H9 (cell line): ENCODE data around the gene CCDC89. TPM values are rescaled to one million over a fixed set of nuclear protein-coding genes. Genes with fewer than 3 reads are reported as not detected.
A peak's percentile ranks its signal among the peaks of the same experiment; 100 is the strongest.

ENCODE experiments used
- DNase-seq: peaks from one replicate; pipeline ENCODE4 v3.0.0-alpha.2; 2017
- H2AFZ ChIP-seq: one replicate; pipeline ENCODE4 v1.6.1; 2013; ENCODE audit warnings: mild to moderate bottlenecking, low read length, control low read depth, moderate library complexity
- H2AK5ac ChIP-seq: 2 replicates; pipeline ENCODE4 v1.6.1; 2013; ENCODE audit warnings: low read length, control low read depth, mixed read lengths; ENCODE audit not compliant: insufficient read length
- H2BK120ac ChIP-seq: one replicate; pipeline ENCODE4 v1.6.1; 2013; ENCODE audit warnings: low read depth, mild to moderate bottlenecking, low read length, control low read depth, inconsistent platforms; ENCODE audit not compliant: poor library complexity, severe bottlenecking
- H2BK12ac ChIP-seq: 2 replicates; pipeline ENCODE4 v1.6.1; 2013; ENCODE audit warnings: low read length, control low read depth, mixed read lengths, low read depth; ENCODE audit not compliant: insufficient read length
- H2BK15ac ChIP-seq: 2 replicates; pipeline ENCODE4 v1.6.1; 2013; ENCODE audit warnings: low read depth, low read length, control low read depth
- H2BK20ac ChIP-seq: one replicate; pipeline ENCODE4 v1.6.1; 2013; ENCODE audit warnings: low read depth, mild to moderate bottlenecking, low read length, control low read depth, inconsistent platforms; ENCODE audit not compliant: poor library complexity, severe bottlenecking
- H2BK5ac ChIP-seq: 2 replicates; pipeline ENCODE4 v1.6.1; 2013; ENCODE audit warnings: low read length, control low read depth, mixed read lengths; ENCODE audit not compliant: insufficient read length
- H3K14ac ChIP-seq: 2 replicates; pipeline ENCODE4 v1.6.1; 2013; ENCODE audit warnings: low read length, control low read depth; ENCODE audit not compliant: insufficient read depth
- H3K18ac ChIP-seq: 2 replicates; pipeline ENCODE4 v1.6.1; 2013; ENCODE audit warnings: low read depth, mild to moderate bottlenecking, mixed read lengths, low read length, control low read depth; ENCODE audit not compliant: insufficient read length
- H3K23ac ChIP-seq: 2 replicates; pipeline ENCODE4 v1.6.1; 2013; ENCODE audit warnings: low read length, control low read depth, mixed read lengths, low read depth; ENCODE audit not compliant: insufficient read length
- H3K23me2 ChIP-seq: 2 replicates; pipeline ENCODE4 v1.6.1; 2013; ENCODE audit warnings: low read depth, mild to moderate bottlenecking, mixed read lengths, low read length, control low read depth; ENCODE audit not compliant: insufficient read length, poor library complexity, severe bottlenecking
- H3K27ac ChIP-seq: 2 replicates; pipeline ENCODE4 v1.5.1; 2013; ENCODE audit warnings: low read length, control low read depth, mixed read lengths, low read depth; ENCODE audit not compliant: insufficient read length
- H3K27me3 ChIP-seq: 2 replicates; pipeline ENCODE4 v1.6.1; 2013; ENCODE audit warnings: low read length, control low read depth, inconsistent platforms; ENCODE audit not compliant: insufficient read depth
- H3K4ac ChIP-seq: 2 replicates; pipeline ENCODE4 v1.6.1; 2013; ENCODE audit warnings: low read depth, mild to moderate bottlenecking, control low read depth, inconsistent platforms, low read length, moderate library complexity
- H3K4me1 ChIP-seq: 2 replicates; pipeline ENCODE4 v1.6.1; 2013; ENCODE audit warnings: low read length, control low read depth, inconsistent platforms; ENCODE audit not compliant: insufficient read depth
- H3K4me2 ChIP-seq: 2 replicates; pipeline ENCODE4 v1.6.1; 2013; ENCODE audit warnings: low read length, control low read depth, mixed read lengths; ENCODE audit not compliant: insufficient read length, insufficient read depth
- H3K56ac ChIP-seq: 2 replicates; pipeline ENCODE4 v1.6.1; 2013; ENCODE audit warnings: low read depth, mild to moderate bottlenecking, mixed read lengths, low read length, control low read depth; ENCODE audit not compliant: insufficient read length
- H3K79me1 ChIP-seq: 2 replicates; pipeline ENCODE4 v1.6.1; 2013; ENCODE audit warnings: low read depth, mild to moderate bottlenecking, moderate library complexity, low read length, control low read depth, inconsistent platforms; ENCODE audit not compliant: insufficient read depth, poor library complexity, severe bottlenecking
- H3K79me2 ChIP-seq: 2 replicates; pipeline ENCODE4 v1.6.1; 2013; ENCODE audit warnings: low read length, control low read depth, inconsistent platforms; ENCODE audit not compliant: insufficient read depth
- H3K9ac ChIP-seq: 2 replicates; pipeline ENCODE4 v1.6.1; 2013; ENCODE audit warnings: low read length, control low read depth, mixed read lengths; ENCODE audit not compliant: insufficient read length; ENCODE audit errors: extremely low read depth
- H3K9me3 ChIP-seq: one replicate; pipeline ENCODE4 v1.6.1; 2013; ENCODE audit warnings: low read depth, low read length, inconsistent platforms; ENCODE audit not compliant: control insufficient read depth
- H3T11ph ChIP-seq: one replicate; pipeline ENCODE4 v1.6.1; 2013; ENCODE audit warnings: mild to moderate bottlenecking, low read length, control low read depth, inconsistent platforms
- H4K20me1 ChIP-seq: one replicate; pipeline ENCODE4 v1.6.1; 2013; ENCODE audit not compliant: control insufficient read depth, insufficient read length, insufficient read depth
- H4K5ac ChIP-seq: 2 replicates; pipeline ENCODE4 v1.6.1; 2013; ENCODE audit warnings: low read depth, mild to moderate bottlenecking, mixed read lengths, low read length, control low read depth; ENCODE audit not compliant: insufficient read length
- H4K8ac ChIP-seq: replicated peaks from 2 replicates; pipeline ENCODE4 v1.6.1; 2013; ENCODE audit warnings: low read length, control low read depth, mixed read lengths, low read depth; ENCODE audit not compliant: insufficient read length
- H4K91ac ChIP-seq: 2 replicates; pipeline ENCODE4 v1.6.1; 2013; ENCODE audit warnings: low read depth, mild to moderate bottlenecking, moderate library complexity, mixed read lengths, low read length, control low read depth; ENCODE audit not compliant: insufficient read length
- H3K27ac Mint-ChIP-seq, 3 experiments: 2 replicates in 2 of 3; 3 replicates in 1 of 3; pipeline ENCODE4 v1.8.0; 2020 to 2021; ENCODE audit warnings: mixed read lengths in 3 of 3, mild to moderate bottlenecking in 1 of 3, moderate library complexity in 1 of 3
- H3K27me3 Mint-ChIP-seq: 2 replicates; pipeline ENCODE4 v1.8.0; 2021; ENCODE audit warnings: low read depth, mild to moderate bottlenecking, moderate library complexity, mixed read lengths
- H3K36me3 Mint-ChIP-seq, 3 experiments: 2 replicates in 2 of 3; 3 replicates in 1 of 3; pipeline ENCODE4 v1.8.0; 2020 to 2021; ENCODE audit warnings: low read depth in 3 of 3, mixed read lengths in 3 of 3; ENCODE audit not compliant: insufficient read depth in 1 of 3
- H3K4me1 Mint-ChIP-seq, 2 experiments: 2 replicates each; pipeline ENCODE4 v1.8.0; 2020; ENCODE audit warnings: mixed read lengths in 2 of 2
- H3K4me3 Mint-ChIP-seq, 2 experiments: 2 replicates in 1 of 2; 3 replicates in 1 of 2; pipeline ENCODE4 v1.8.0; 2020 to 2021; ENCODE audit warnings: mild to moderate bottlenecking in 2 of 2, mixed read lengths in 2 of 2, moderate library complexity in 1 of 2
- H3K9me3 Mint-ChIP-seq, 2 experiments: 2 replicates in 1 of 2; 3 replicates in 1 of 2; pipeline ENCODE4 v1.8.0; 2020; ENCODE audit warnings: mild to moderate bottlenecking in 2 of 2, mixed read lengths in 2 of 2, moderate library complexity in 1 of 2
- WGBS: extraction: QIAGEN DNeasy Blood & Tissue Kit; methylation state at CpG from one replicate; pipeline ENCODE4 v1.1.7; 2013; ENCODE audit warnings: missing lambda C conversion rate, low lambda C conversion rate, mixed read lengths; ENCODE audit not compliant: insufficient read length; ENCODE audit errors: extremely low coverage; 5-methylcytosine and 5-hydroxymethylcytosine counted together
- total RNA-seq: library from RNA; stranded (reverse); gene quantifications from 2 replicates; pipeline ENCODE4 v1.2.1, GENCODE V29; 2021
- TF ChIP-seq, protein P1 (sequence below): fragments of 200-600 bp; sonication (generic); conservative IDR thresholded peaks from 3 replicates; pipeline ENCODE4 v1.8.0; 2021; ENCODE audit warnings: antibody characterized with exemption, mild to moderate bottlenecking

Gene CCDC89
- total RNA-seq, 1 experiment from 2014 or later, result not detected

GRCh38 chr11:85647078-85647477, 38.9 kb downstream of the CCDC89 start:
- no peaks in the 10 kb centered on the region for H3K27me3 ChIP-seq
- H3K27ac ChIP-seq, result no peak overlapping the region
- WGBS, result no CpG with 5 or more reads among the region's 2 CpGs
- H4K20me1 ChIP-seq, result no peaks in the 10 kb centered on the region
- H2BK20ac ChIP-seq, result no peak overlapping the region
- no peaks in the 10 kb centered on the region for H3K9me3 ChIP-seq
- H3K23me2 ChIP-seq, result no peaks in the 10 kb centered on the region
- no peak overlapping the region for H2BK120ac ChIP-seq
- H4K5ac ChIP-seq, result no peak overlapping the region
- DNase-seq, result no peak
- TF ChIP-seq, protein P1, sequence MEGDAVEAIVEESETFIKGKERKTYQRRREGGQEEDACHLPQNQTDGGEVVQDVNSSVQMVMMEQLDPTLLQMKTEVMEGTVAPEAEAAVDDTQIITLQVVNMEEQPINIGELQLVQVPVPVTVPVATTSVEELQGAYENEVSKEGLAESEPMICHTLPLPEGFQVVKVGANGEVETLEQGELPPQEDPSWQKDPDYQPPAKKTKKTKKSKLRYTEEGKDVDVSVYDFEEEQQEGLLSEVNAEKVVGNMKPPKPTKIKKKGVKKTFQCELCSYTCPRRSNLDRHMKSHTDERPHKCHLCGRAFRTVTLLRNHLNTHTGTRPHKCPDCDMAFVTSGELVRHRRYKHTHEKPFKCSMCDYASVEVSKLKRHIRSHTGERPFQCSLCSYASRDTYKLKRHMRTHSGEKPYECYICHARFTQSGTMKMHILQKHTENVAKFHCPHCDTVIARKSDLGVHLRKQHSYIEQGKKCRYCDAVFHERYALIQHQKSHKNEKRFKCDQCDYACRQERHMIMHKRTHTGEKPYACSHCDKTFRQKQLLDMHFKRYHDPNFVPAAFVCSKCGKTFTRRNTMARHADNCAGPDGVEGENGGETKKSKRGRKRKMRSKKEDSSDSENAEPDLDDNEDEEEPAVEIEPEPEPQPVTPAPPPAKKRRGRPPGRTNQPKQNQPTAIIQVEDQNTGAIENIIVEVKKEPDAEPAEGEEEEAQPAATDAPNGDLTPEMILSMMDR, result no peak
- no peak overlapping the region for H2BK5ac ChIP-seq
- H3K79me1 ChIP-seq, result no peaks in the 10 kb centered on the region
- no peak overlapping the region for H2BK15ac ChIP-seq
- H3K4me2 ChIP-seq, result peak overlapping the region; percentile 81
- no peak overlapping the region for H3K18ac ChIP-seq
- H3K4ac ChIP-seq, result no peak overlapping the region
- H3K27me3 Mint-ChIP-seq, result no peaks in the 10 kb centered on the region
- no peaks in the 10 kb centered on the region; the same call in 1 of the 2 replicates for H3K4me1 ChIP-seq
- no peak overlapping the region for H3T11ph ChIP-seq
- H3K27ac Mint-ChIP-seq, result peak overlapping the region; percentile 98 to 99 (median 99); a peak in 6 of 7 replicates
- H3K14ac ChIP-seq, result no peak overlapping the region
- no peak overlapping the region for H3K23ac ChIP-seq
- peak overlapping the region; percentile 87 to 99 for H3K4me3 Mint-ChIP-seq
- no peak overlapping the region for H2AFZ ChIP-seq
- H3K79me2 ChIP-seq, result no peaks in the 10 kb centered on the region
- H3K9ac ChIP-seq, result peak overlapping the region; percentile 76
- H3K56ac ChIP-seq, result no peak overlapping the region
- no peak overlapping the region for H4K91ac ChIP-seq
- H4K8ac ChIP-seq, result no peak overlapping the region
- H3K4me1 Mint-ChIP-seq, result peaks cover 16 to 26% of the 10 kb centered on the region in 2 experiments
- H2BK12ac ChIP-seq, result no peak overlapping the region
- H2AK5ac ChIP-seq, result no peak overlapping the region
- peaks cover 0 to 6% (median 0%) of the 10 kb centered on the region in 3 experiments; a peak in 4 of 7 replicates for H3K36me3 Mint-ChIP-seq
- no peaks in the 10 kb centered on the region for H3K9me3 Mint-ChIP-seq
